Measurements from ENCODE around the gene ONECUT2. TPM values are rescaled to one million over a fixed set of nuclear protein-coding genes. Genes with fewer than 3 reads are reported as not detected.

ONECUT2 gene
- total RNA-seq, 4 donors from 2014 or later = under 0.01 to 0.06 (median under 0.01) TPM; not detected in 1

DNA sequence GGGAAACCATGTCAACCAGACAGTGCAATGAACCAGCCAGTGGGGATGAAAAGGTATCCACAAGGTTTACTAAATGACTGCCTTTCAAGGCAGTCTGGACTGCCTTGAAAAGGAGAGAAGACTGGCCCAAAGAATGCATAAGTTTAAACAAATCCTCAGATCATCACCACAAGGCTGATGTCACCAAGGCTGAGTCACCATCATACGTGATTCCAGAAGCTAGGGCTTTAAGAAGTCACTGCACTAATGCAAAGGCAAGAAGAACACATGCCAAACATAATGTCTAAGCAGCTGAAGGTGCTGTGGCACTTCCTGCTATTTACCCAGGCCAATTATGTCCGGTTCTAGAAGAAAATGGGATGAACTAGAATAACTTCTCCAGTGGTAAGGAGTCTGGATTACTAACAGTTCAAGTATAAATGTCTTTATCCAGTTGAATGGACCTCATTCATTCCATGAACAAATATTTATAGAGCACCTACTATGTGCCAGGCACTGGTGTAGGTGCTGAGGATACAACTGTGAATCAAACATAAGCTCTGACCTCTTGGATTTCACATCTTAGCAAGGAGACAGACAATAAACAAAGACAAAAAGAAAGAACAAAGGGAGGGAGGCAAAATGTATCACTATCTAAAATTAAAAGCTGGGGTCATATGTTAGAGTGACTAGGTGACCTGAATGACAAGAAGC is 37.6 kb upstream of the ONECUT2 start:
- Histone ChIP-seq H3K4me3 (no peak overlapping the region), H3K4me1 (no peaks in the 10 kb centered on the region), H3K36me3 (no peaks in the 10 kb centered on the region), H3K9me3 (peaks cover 0 to 16% (median 8%) of the 10 kb centered on the region in 4 donors), H3K27ac (replicated peaks in 1 of 4) (no peak overlapping the region), H3K27me3 (peaks cover 0 to 9% (median 0%) of the 10 kb centered on the region in 4 donors)
- intact Hi-C loops (cut with DNase I) = no loop called here
- DNase-seq (ENCODE audit: extremely low spot score) = no peak
- TF ChIP-seq POLR2AphosphoS5 (IDR thresholded peaks at IDR 0.05) = no peak
- TF ChIP-seq EP300 (IDR thresholded peaks at IDR 0.05) = no peak
- no peak for TF ChIP-seq POLR2A (IDR thresholded peaks at IDR 0.05; ENCODE audit: low read depth)
- TF ChIP-seq, protein P1, sequence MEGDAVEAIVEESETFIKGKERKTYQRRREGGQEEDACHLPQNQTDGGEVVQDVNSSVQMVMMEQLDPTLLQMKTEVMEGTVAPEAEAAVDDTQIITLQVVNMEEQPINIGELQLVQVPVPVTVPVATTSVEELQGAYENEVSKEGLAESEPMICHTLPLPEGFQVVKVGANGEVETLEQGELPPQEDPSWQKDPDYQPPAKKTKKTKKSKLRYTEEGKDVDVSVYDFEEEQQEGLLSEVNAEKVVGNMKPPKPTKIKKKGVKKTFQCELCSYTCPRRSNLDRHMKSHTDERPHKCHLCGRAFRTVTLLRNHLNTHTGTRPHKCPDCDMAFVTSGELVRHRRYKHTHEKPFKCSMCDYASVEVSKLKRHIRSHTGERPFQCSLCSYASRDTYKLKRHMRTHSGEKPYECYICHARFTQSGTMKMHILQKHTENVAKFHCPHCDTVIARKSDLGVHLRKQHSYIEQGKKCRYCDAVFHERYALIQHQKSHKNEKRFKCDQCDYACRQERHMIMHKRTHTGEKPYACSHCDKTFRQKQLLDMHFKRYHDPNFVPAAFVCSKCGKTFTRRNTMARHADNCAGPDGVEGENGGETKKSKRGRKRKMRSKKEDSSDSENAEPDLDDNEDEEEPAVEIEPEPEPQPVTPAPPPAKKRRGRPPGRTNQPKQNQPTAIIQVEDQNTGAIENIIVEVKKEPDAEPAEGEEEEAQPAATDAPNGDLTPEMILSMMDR (IDR thresholded peaks at IDR 0.05) = no peak
- 81% methylated on average over 2 of the region's 2 CpGs for WGBS

DNA sequence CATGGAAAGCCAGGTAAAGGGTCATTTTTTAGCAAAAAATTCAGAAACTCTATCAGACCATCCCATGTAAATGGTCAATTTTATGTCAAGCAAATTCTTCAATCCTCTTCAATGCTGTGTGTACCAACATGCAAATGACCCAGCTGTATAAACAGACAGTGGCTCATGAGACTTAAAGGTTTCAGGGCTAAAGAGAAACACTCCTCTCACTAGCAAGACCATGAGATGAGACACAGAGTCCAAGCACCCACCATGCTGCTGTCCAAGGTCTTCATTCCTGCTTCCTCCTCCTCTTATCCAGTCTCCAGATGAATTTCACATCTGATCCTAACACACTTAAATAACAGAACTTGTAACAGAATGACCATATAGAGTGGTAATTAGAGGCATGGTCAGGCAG is 30.8 kb upstream of the ONECUT2 start:
- intact Hi-C loops (cut with DNase I) = no loop called here

GRCh38 chr18:57409650-57410049 is 25.5 kb upstream of the ONECUT2 start:
- Histone ChIP-seq H3K4me1 (no peaks in the 10 kb centered on the region), H3K4me3 (no peak overlapping the region), H3K36me3 (no peaks in the 10 kb centered on the region), H3K27ac (replicated peaks in 1 of 4) (no peak overlapping the region), H3K27me3 (peaks cover 0 to 16% (median 0%) of the 10 kb centered on the region in 4 donors), H3K9me3 (peaks cover 0 to 10% (median 0%) of the 10 kb centered on the region in 4 donors)
- DNase-seq (ENCODE audit: extremely low spot score) = no peak
- TF ChIP-seq, protein P1 (IDR thresholded peaks at IDR 0.05) = no peak
- TF ChIP-seq POLR2AphosphoS5 (IDR thresholded peaks at IDR 0.05) = no peak
- no peak for TF ChIP-seq POLR2A (IDR thresholded peaks at IDR 0.05; ENCODE audit: low read depth)
- no peak for TF ChIP-seq EP300 (IDR thresholded peaks at IDR 0.05)
- intact Hi-C loops (cut with DNase I) = no loop called here

More for the DNA sequence above, 30.8 kb upstream of the ONECUT2 start:
- Histone ChIP-seq H3K4me3 (no peak overlapping the region), H3K4me1 (no peaks in the 10 kb centered on the region), H3K27me3 (peaks cover 0 to 13% (median 0%) of the 10 kb centered on the region in 4 donors), H3K36me3 (no peaks in the 10 kb centered on the region), H3K9me3 (peaks cover 0 to 5% (median 0%) of the 10 kb centered on the region in 4 donors), H3K27ac (replicated peaks in 1 of 4) (no peak overlapping the region)
- no peak for DNase-seq (ENCODE audit: extremely low spot score)
- TF ChIP-seq, protein P1 (IDR thresholded peaks at IDR 0.05) = no peak
- TF ChIP-seq POLR2A (IDR thresholded peaks at IDR 0.05; ENCODE audit: low read depth) = no peak

GRCh38 chr18:57410749-57411148 is 24.4 kb upstream of the ONECUT2 start:
- intact Hi-C loops (cut with DNase I) = no loop called here
- Histone ChIP-seq H3K36me3 (no peaks in the 10 kb centered on the region), H3K9me3 (peaks cover 0 to 10% (median 0%) of the 10 kb centered on the region in 4 donors), H3K27me3 (peaks cover 0 to 16% (median 0%) of the 10 kb centered on the region in 4 donors), H3K4me1 (no peaks in the 10 kb centered on the region), H3K27ac (replicated peaks in 1 of 4) (no peak overlapping the region), H3K4me3 (no peak overlapping the region)
- no peak for DNase-seq (ENCODE audit: extremely low spot score)
- WGBS = 44% methylated on average over 3 of the region's 3 CpGs
- TF ChIP-seq POLR2AphosphoS5 (IDR thresholded peaks at IDR 0.05) (no peak), EP300 (IDR thresholded peaks at IDR 0.05) (no peak), POLR2A (IDR thresholded peaks at IDR 0.05; ENCODE audit: low read depth) (no peak)
- TF ChIP-seq, protein P1 (IDR thresholded peaks at IDR 0.05) = no peak

GRCh38 chr18:57416542-57416941 is 18.6 kb upstream of the ONECUT2 start:
- no peak overlapping the region for H3K27ac ChIP-seq (replicated peaks in 1 of 4)
- 80% methylated on average over 4 of the region's 4 CpGs for WGBS
- no peaks in the 10 kb centered on the region for H3K4me1 ChIP-seq
- H3K27me3 ChIP-seq = peaks cover 0 to 22% (median 0%) of the 10 kb centered on the region in 4 donors
- no peak for DNase-seq (ENCODE audit: extremely low spot score)
- H3K9me3 ChIP-seq = peaks cover 0 to 9% (median 7%) of the 10 kb centered on the region in 4 donors
- TF ChIP-seq POLR2AphosphoS5 (IDR thresholded peaks at IDR 0.05) = no peak
- TF ChIP-seq, protein P1 (IDR thresholded peaks at IDR 0.05) = no peak
- TF ChIP-seq POLR2A (IDR thresholded peaks at IDR 0.05; ENCODE audit: low read depth) = no peak
- no peak for TF ChIP-seq EP300 (IDR thresholded peaks at IDR 0.05)
- no peaks in the 10 kb centered on the region for H3K36me3 ChIP-seq
- intact Hi-C loops (cut with DNase I) = no loop called here
- H3K4me3 ChIP-seq = no peak overlapping the region

Data from esophagus muscularis mucosa (tissue), 4 donors.